Embryonic facial prominence (tissue), 1 donor: Measurements from ENCODE around the gene PSMA3.

ENCODE experiments used
- DNase-seq: peaks from one replicate; pipeline ENCODE4 v3.0.0-alpha.2; 2016; ENCODE audit errors: extremely low spot score

PSMA3 gene

GRCh38 chr14:58299401-58300330, 55.0 kb downstream of the PSMA3 start:
- DNase-seq: no peak

DNA sequence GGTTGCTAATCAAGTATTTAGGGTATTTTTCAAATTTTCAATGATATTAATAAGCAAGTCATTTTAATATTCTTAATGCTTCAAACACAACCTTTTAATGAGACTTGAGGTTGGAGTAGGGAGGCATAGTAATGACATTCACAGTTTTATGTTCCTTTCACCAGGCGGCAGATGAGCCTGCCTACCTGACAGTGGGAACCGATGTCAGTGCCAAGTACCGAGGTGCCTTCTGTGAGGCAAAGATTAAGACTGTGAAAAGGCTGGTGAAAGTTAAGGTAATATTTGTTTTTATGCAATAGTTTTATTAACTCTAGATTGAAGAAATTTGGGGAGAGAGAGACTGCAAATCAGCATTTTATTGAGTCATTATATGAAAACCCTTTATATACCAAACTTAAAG, 56.8 kb downstream of the PSMA3 start:
- no peak for DNase-seq

- DNase-seq: no peak
Measured at GRCh38 chr14:58305730-58306129, 61.1 kb downstream of the PSMA3 start.

DNA sequence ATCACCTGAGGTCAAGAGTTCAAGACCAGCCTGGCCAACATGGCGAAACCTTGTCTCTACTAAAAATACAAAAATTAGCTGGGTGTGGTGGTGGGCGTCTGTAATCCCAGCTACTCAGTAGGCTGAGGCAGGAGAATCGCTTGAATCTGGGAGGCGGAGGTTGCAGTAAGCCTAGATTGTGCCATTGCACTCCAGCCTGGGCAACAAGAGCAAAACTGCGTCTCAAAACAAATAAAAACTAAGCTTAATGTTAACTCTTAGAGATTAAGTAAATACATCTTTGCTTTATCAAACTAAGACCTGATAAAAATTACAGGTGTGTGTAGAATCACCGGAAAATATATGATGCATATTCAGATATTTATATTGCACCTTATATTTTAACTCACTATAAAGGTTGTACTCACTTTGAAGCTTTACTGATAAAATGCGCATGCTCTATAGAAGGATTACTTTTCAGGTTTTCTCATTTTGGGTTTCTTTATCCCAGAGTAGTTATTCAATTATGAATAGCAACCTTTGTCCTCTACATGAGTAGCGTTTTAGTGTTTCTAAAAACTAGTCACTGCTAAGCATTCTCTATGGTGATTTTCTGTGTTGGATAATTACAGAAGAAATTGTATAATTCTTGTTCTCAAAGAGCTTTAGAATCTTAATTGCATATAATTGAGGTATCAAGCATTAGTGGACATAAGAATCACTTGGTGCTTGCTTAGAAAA, 63.1 kb downstream of the PSMA3 start:
- DNase-seq: no peak

GRCh38 chr14:58309086-58309485, 64.4 kb downstream of the PSMA3 start:
- DNase-seq: no peak

DNA sequence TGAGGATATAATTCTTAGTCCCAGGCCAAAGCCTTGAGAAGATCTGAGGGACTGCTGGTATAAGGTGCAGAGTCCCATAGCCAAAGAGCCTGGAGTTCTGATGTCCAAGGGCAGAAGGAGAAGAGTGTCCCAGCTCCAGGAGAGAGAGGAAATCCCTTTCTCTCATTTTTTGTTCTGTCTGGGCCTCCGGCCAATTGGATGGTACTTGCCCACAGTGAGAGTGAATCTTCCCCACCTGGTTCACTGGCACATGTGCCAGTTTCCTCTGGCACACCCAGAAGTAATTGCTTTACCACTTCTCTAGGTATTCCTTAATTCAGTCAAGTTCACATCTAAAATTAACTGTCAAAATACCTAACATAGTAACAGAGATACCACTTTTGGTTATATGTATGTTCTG, 69.1 kb downstream of the PSMA3 start:
- no peak for DNase-seq

DNA sequence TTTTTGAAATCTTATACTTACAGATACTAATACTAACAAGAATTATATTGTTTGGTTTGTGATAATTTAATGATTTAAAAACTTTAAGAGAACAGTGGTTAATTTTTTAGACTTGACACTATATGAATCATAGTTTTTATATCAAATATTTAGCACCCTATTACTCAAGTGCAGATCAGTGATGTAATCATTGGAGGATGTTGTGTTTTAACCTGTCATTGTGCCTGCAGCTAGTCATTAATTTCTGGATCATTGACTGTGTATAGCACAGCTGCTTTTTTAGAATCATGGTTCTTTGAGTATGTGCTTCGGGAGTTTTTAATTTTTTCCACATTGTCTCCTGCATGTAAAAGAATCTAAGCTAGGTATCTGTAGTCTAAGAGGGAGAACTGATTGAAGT, 71.0 kb downstream of the PSMA3 start:
- DNase-seq: no peak
